Mesenchymal stem cell (in vitro differentiated cells and primary cell): ENCODE measurements around the gene RHBDL1.

ENCODE experiments used
- DNase-seq: peaks from one replicate; pipeline ENCODE4 v3.0.0-alpha.2; 2013
- H2AFZ ChIP-seq: one replicate; pipeline ENCODE4 v1.6.1; 2013; ENCODE audit warnings: low read depth, mild to moderate bottlenecking, control low read depth, inconsistent platforms, low read length, moderate library complexity
- H2AK5ac ChIP-seq: 2 replicates; pipeline ENCODE4 v1.6.1; 2013; ENCODE audit warnings: low read length, moderate library complexity, mild to moderate bottlenecking, inconsistent platforms; ENCODE audit not compliant: severe bottlenecking
- H2BK120ac ChIP-seq: one replicate; pipeline ENCODE4 v1.6.1; 2013; ENCODE audit warnings: low read depth, mild to moderate bottlenecking, inconsistent platforms, low read length, moderate library complexity
- H2BK12ac ChIP-seq, 2 experiments: one replicate each; pipeline ENCODE4 v1.6.1; 2013; ENCODE audit warnings: inconsistent platforms in 2 of 2, low read length in 2 of 2, mild to moderate bottlenecking in 2 of 2, moderate library complexity in 2 of 2, control low read depth in 1 of 2
- H2BK15ac ChIP-seq: one replicate; pipeline ENCODE4 v1.6.1; 2013; ENCODE audit warnings: mild to moderate bottlenecking, low read depth, inconsistent platforms; ENCODE audit not compliant: poor library complexity, severe bottlenecking
- H2BK5ac ChIP-seq: 2 replicates; pipeline ENCODE4 v1.6.1; 2013; ENCODE audit warnings: low read depth, mild to moderate bottlenecking, low read length, control low read depth, inconsistent platforms; ENCODE audit not compliant: poor library complexity, severe bottlenecking
- H3K14ac ChIP-seq, 2 experiments: one replicate each; pipeline ENCODE4 v1.6.1; 2013; ENCODE audit warnings: inconsistent platforms in 2 of 2, low read length in 2 of 2, control low read depth in 1 of 2, mild to moderate bottlenecking in 1 of 2, moderate library complexity in 1 of 2
- H3K18ac ChIP-seq, 2 experiments: one replicate each; pipeline ENCODE4 v1.6.1; 2013; ENCODE audit warnings: inconsistent platforms in 2 of 2, low read length in 2 of 2, control low read depth in 1 of 2, low read depth in 1 of 2, mild to moderate bottlenecking in 1 of 2
- H3K23ac ChIP-seq, 2 experiments: one replicate each; pipeline ENCODE4 v1.6.1; 2013; ENCODE audit warnings: inconsistent platforms in 2 of 2, low read length in 2 of 2, mild to moderate bottlenecking in 2 of 2, moderate library complexity in 2 of 2, control low read depth in 1 of 2
- H3K27ac ChIP-seq: 2 replicates; pipeline ENCODE4 v1.5.1; 2013; ENCODE audit warnings: mild to moderate bottlenecking, moderate library complexity, low read length, control low read depth, inconsistent platforms; ENCODE audit not compliant: poor library complexity, severe bottlenecking
- H3K27me3 ChIP-seq, 2 experiments: 2 replicates each; pipeline versions ENCODE4 v1.6.1 to v1.7.0; 2013; ENCODE audit warnings: low read length in 2 of 2, mild to moderate bottlenecking in 2 of 2, moderate library complexity in 2 of 2, control low read depth in 1 of 2, inconsistent platforms in 1 of 2; ENCODE audit not compliant: control insufficient read depth in 1 of 2, insufficient read depth in 1 of 2
- H3K36me3 ChIP-seq, 2 experiments: 2 replicates each; pipeline versions ENCODE4 v1.6.1 to v1.7.0; 2013; ENCODE audit warnings: low read length in 2 of 2, control low read depth in 1 of 2, inconsistent platforms in 1 of 2, low read depth in 1 of 2, mild to moderate bottlenecking in 1 of 2; ENCODE audit not compliant: insufficient read depth in 2 of 2, control insufficient read depth in 1 of 2
- H3K4ac ChIP-seq, 2 experiments: one replicate each; pipeline ENCODE4 v1.6.1; 2013; ENCODE audit warnings: inconsistent platforms in 2 of 2, low read length in 2 of 2, mild to moderate bottlenecking in 2 of 2, moderate library complexity in 2 of 2, control low read depth in 1 of 2, low read depth in 1 of 2
- H3K4me1 ChIP-seq: 2 replicates; pipeline ENCODE4 v1.6.1; 2013; ENCODE audit warnings: low read depth, low read length, control low read depth; ENCODE audit not compliant: control insufficient read depth, insufficient read depth
- H3K4me2 ChIP-seq: 2 replicates; pipeline ENCODE4 v1.6.1; 2013; ENCODE audit warnings: low read length, mild to moderate bottlenecking, inconsistent platforms; ENCODE audit not compliant: poor library complexity, severe bottlenecking
- H3K4me3 ChIP-seq, 2 experiments: 2 replicates each; pipeline versions ENCODE4 v1.5.1 to v1.7.0; 2013; ENCODE audit warnings: low read length in 2 of 2, mild to moderate bottlenecking in 2 of 2, control low read depth in 1 of 2, low read depth in 1 of 2; ENCODE audit not compliant: insufficient read depth in 1 of 2
- H3K79me1 ChIP-seq: replicated peaks from 2 replicates; pipeline ENCODE4 v1.6.1; 2013; ENCODE audit warnings: mild to moderate bottlenecking, control low read depth, low read length, inconsistent platforms; ENCODE audit not compliant: poor library complexity, severe bottlenecking
- H3K9ac ChIP-seq: 2 replicates; pipeline ENCODE4 v1.7.0; 2013; ENCODE audit warnings: mild to moderate bottlenecking, low read length, moderate library complexity
- H3K9me3 ChIP-seq: 2 replicates; pipeline ENCODE4 v1.7.0; 2013; ENCODE audit warnings: mild to moderate bottlenecking, low read length; ENCODE audit not compliant: control insufficient read depth
- H4K8ac ChIP-seq: one replicate; pipeline ENCODE4 v1.6.1; 2013; ENCODE audit warnings: inconsistent platforms, mild to moderate bottlenecking, low read length, moderate library complexity
- H4K91ac ChIP-seq: one replicate; pipeline ENCODE4 v1.6.1; 2013; ENCODE audit warnings: mild to moderate bottlenecking, low read length, inconsistent platforms
- WGBS: methylation state at CpG from one replicate; pipeline ENCODE4 v1.1.7; 2013; ENCODE audit warnings: mixed read lengths; 5-methylcytosine and 5-hydroxymethylcytosine counted together

Gene RHBDL1

GRCh38 chr16:704552-705380 is 29.3 kb downstream of the RHBDL1 start:
- no peak overlapping the region for H3K4me3 ChIP-seq
- 41% methylated on average over 28 of the region's 50 CpGs for WGBS
- no peak overlapping the region for H2BK5ac ChIP-seq
- no peak overlapping the region for H2AFZ ChIP-seq
- no peak overlapping the region for H4K8ac ChIP-seq
- no peak overlapping the region for H4K91ac ChIP-seq
- no peaks in the 10 kb centered on the region for H3K79me1 ChIP-seq
- no peak overlapping the region for H2BK15ac ChIP-seq
- DNase-seq = no peak
- no peak overlapping the region for H3K18ac ChIP-seq
- H3K23ac ChIP-seq = no peak overlapping the region
- H2BK120ac ChIP-seq = no peak overlapping the region
- no peak overlapping the region for H3K27ac ChIP-seq
- H3K4me1 ChIP-seq = peaks cover 14% of the 10 kb centered on the region
- H2BK12ac ChIP-seq = no peak overlapping the region
- no peak overlapping the region for H3K9ac ChIP-seq
- no peak overlapping the region for H3K4me2 ChIP-seq
- no peak overlapping the region for H3K14ac ChIP-seq
- peaks cover 86 to 87% of the 10 kb centered on the region in 2 experiments for H3K27me3 ChIP-seq
- no peak overlapping the region for H2AK5ac ChIP-seq
- H3K4ac ChIP-seq = no peak overlapping the region
- no peaks in the 10 kb centered on the region for H3K36me3 ChIP-seq
- H3K9me3 ChIP-seq = no peaks in the 10 kb centered on the region

- Histone ChIP-seq H3K14ac (no peak within 1 kb of the TSS), H2BK12ac (no peak within 1 kb of the TSS), H3K4me2 (peak within 1 kb of the TSS; percentile 35), H2BK5ac (no peak within 1 kb of the TSS), H3K23ac (no peak within 1 kb of the TSS), H2AK5ac (no peak within 1 kb of the TSS), H3K4ac (no peak within 1 kb of the TSS), H2BK15ac (no peak within 1 kb of the TSS), H3K27ac (no peak within 1 kb of the TSS), H4K8ac (no peak within 1 kb of the TSS), H3K4me1 (peaks cover 21% of the 10 kb centered on the region), H4K91ac (no peak within 1 kb of the TSS), H3K27me3 (peaks cover 84 to 89% of the 10 kb centered on the region in 2 experiments), H3K9me3 (no peaks in the 10 kb centered on the region), H3K36me3 (no peaks in the 10 kb centered on the region), H3K9ac (no peak within 1 kb of the TSS), H2AFZ (no peak within 1 kb of the TSS), H3K4me3 (no peak within 1 kb of the TSS), H2BK120ac (no peak within 1 kb of the TSS), H3K79me1 (no peaks in the 10 kb centered on the region), H3K18ac (no peak within 1 kb of the TSS)
- no peak for DNase-seq
- WGBS = 3% methylated on average over 41 of the region's 115 CpGs
These were observed 30.1 kb downstream of the RHBDL1 start, which contains the start of gene FBXL16 for GRCh38 chr16:705431-706188. FBXL16 (minus strand) TSS chr16:705801; CDS start chr16:697405, 8,396 bp downstream.

DNA sequence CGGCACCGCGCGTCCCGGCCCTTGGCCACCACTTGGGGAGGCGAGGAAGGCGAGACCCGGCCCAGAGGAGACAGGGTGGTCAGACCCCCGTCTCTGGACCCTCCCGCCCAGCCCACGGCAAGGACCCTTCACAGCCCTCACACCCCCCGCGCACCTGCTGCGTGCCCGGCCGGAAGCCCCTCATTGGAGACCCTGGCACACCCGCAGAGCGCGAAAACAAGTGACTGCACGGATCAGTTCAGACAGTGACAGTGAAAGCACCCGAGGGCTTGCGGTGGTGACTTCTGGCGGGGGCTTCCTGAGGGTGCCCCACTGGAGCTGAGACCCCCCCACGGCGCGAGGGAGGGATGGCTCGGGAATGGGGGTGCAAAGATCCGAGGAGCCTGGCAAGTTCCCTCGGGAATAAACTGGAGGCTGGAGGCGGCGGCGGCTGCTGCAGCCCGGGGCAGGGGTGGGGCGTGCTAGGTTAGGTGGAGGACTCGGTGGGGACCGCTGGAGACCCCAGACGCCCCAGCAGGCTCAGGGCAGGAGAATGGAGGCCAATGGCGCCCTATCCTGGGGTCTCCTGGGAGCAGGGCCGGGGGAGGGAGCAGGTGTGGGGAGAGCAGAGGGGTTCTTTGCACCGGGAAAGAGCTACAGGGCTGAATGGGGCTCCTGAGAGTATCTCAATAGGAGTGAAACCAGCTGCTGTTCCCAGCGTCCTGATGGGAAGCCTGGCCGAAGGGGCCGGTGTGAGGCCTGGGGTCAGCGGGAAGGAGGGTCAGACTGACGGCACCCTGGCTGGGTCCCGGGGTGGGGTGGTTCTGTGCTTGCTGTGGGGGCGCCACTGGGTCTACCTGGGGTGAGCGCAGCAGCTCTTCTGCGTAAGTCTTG is 31.0 kb downstream of the RHBDL1 start:
- WGBS = 12% methylated on average over 38 of the region's 49 CpGs
- Histone ChIP-seq H3K79me1 (no peaks in the 10 kb centered on the region), H3K23ac (no peak overlapping the region)

More for the DNA sequence above, 31.0 kb downstream of the RHBDL1 start:
- no peak overlapping the region for H2BK120ac ChIP-seq
- no peak overlapping the region for H3K27ac ChIP-seq
- no peak overlapping the region for H3K4me2 ChIP-seq
- H3K9ac ChIP-seq = no peak overlapping the region
- no peak overlapping the region for H2BK5ac ChIP-seq
- no peak overlapping the region for H3K14ac ChIP-seq
- H3K4me3 ChIP-seq = no peak overlapping the region
- H4K8ac ChIP-seq = no peak overlapping the region
- peaks cover 26% of the 10 kb centered on the region for H3K4me1 ChIP-seq
- no peak for DNase-seq
- H3K9me3 ChIP-seq = no peaks in the 10 kb centered on the region
- no peak overlapping the region for H3K18ac ChIP-seq
- no peak overlapping the region for H2BK12ac ChIP-seq
- H2AFZ ChIP-seq = no peak overlapping the region
- H3K4ac ChIP-seq = no peak overlapping the region
- no peaks in the 10 kb centered on the region for H3K36me3 ChIP-seq
- H2AK5ac ChIP-seq = no peak overlapping the region
- peaks cover 77 to 90% of the 10 kb centered on the region in 2 experiments for H3K27me3 ChIP-seq
- no peak overlapping the region for H2BK15ac ChIP-seq
- no peak overlapping the region for H4K91ac ChIP-seq
